Stimulated activated CD4-positive, alpha-beta T cell treated with anti-CD3 and anti-CD28 coated beads, Interleukin-1b, Interleukin-23, amount 100 ng/mL, for 1 hour (primary cell): ENCODE data around the gene CNP.
A peak's percentile ranks its signal among the peaks of the same experiment; 100 is the strongest.
"Not testable (repeated sequence)": the region's sequence is repeated elsewhere in the genome, so short reads cannot be mapped to it uniquely, and the experiment has no call there.

ENCODE experiments used
- DNase-seq, 2 donors: peaks; one replicate each; pipeline ENCODE4 v3.0.0-alpha.2; 2020; ENCODE audit warnings: low read depth in 2 of 2

The CNP gene

GRCh38 chr17:42002792-42003301, 36.3 kb downstream of the CNP start:
- no peak for DNase-seq

GRCh38 chr17:42005166-42005565, 38.6 kb downstream of the CNP start:
- no peak for DNase-seq

- no peak for DNase-seq
These were observed 42.6 kb downstream of the CNP start for GRCh38 chr17:42009170-42009569.

- not testable (repeated sequence) for DNase-seq
These were observed 43.7 kb downstream of the CNP start for GRCh38 chr17:42010266-42010680.

GRCh38 chr17:42010898-42011516, 44.4 kb downstream of the CNP start:
- no peak for DNase-seq

- not testable (repeated sequence) for DNase-seq
These were observed 45.8 kb downstream of the CNP start for GRCh38 chr17:42012363-42012762.

- DNase-seq: not testable (repeated sequence)
These were observed 47.1 kb downstream of the CNP start for GRCh38 chr17:42013740-42014139.

GRCh38 chr17:42016411-42016831, 49.8 kb downstream of the CNP start:
- DNase-seq: no peak

GRCh38 chr17:42016941-42017865, 50.6 kb downstream of the CNP start, which contains the start of gene DNAJC7:
Gene DNAJC7 (minus strand): TSS chr17:42017439. CDS start chr17:42017416, 23 bp downstream.
- peak; percentile 67 to 72 for DNase-seq

- peak in 1 of 2 donors; percentile 17 for DNase-seq
These were observed 51.2 kb downstream of the CNP start for GRCh38 chr17:42017866-42018200.

- DNase-seq: no peak
These were observed 51.7 kb downstream of the CNP start for GRCh38 chr17:42018339-42018738.

- DNase-seq: no peak
These were observed 52.4 kb downstream of the CNP start for GRCh38 chr17:42018988-42019387.

GRCh38 chr17:42019509-42020404, 53.2 kb downstream of the CNP start, which contains the start of gene NKIRAS2:
Gene NKIRAS2 (plus strand): TSS chr17:42020090. CDS start chr17:42021578, 1,488 bp downstream.
- peak; percentile 84 to 91 for DNase-seq

- not testable (repeated sequence) for DNase-seq
These were observed 54.2 kb downstream of the CNP start for GRCh38 chr17:42020845-42021244.

GRCh38 chr17:42023524-42024349, 57.1 kb downstream of the CNP start:
- DNase-seq: no peak

GRCh38 chr17:42025191-42025579, 58.6 kb downstream of the CNP start:
- DNase-seq: no peak

GRCh38 chr17:42025936-42026335, 59.3 kb downstream of the CNP start:
- no peak for DNase-seq

- DNase-seq: no peak
These were observed 60.4 kb downstream of the CNP start for GRCh38 chr17:42026857-42027589.
